Mesenteric fat pad (tissue), 1 donor: ENCODE results near the gene CPSF2. TPM values are rescaled to one million over a fixed set of nuclear protein-coding genes. Genes with fewer than 3 reads are reported as not detected.

Experiments
- total RNA-seq: library from RNA; stranded (reverse); fragmentation: NEBNext Ultra II Directional; extraction: Animal tissue kit (Norgen Biotek cat#: 25700); gene quantifications from one replicate; pipeline ENCODE4 v1.2.1, GENCODE V29; 2021
- donor health status: DM: yes; HTN: yes; CAD: no.

Gene CPSF2
- total RNA-seq, 1 donor from 2014 or later, result 45.3 TPM

Other genes starting within 250 kb of the CPSF2 start
- 183 TPM for gene FBLN5, start 174.3 kb upstream of the CPSF2 start, total RNA-seq
- 54.6 TPM for gene TRIP11, start 81.9 kb upstream of the CPSF2 start, total RNA-seq
- 29.1 TPM for gene ATXN3, start 15.4 kb upstream of the CPSF2 start, total RNA-seq
- gene NDUFB1, start 263 bp upstream of the CPSF2 start, total RNA-seq, result 119 TPM
- 0.77 TPM for gene SLC24A4, start 201.2 kb downstream of the CPSF2 start, total RNA-seq